ENCODE measurements around the gene SLX9.
"Not testable (repeated sequence)": the region's sequence is repeated elsewhere in the genome, so short reads cannot be mapped to it uniquely, and the experiment has no call there.

SLX9 gene

GRCh38 chr21:44916965-44917364, 22.9 kb upstream of the SLX9 start:
- DNase-seq: no peak

GRCh38 chr21:44917446-44918106, 22.3 kb upstream of the SLX9 start:
- DNase-seq: no peak

- DNase-seq: no peak
Measured at GRCh38 chr21:44918107-44918470, 21.7 kb upstream of the SLX9 start.

- no peak for DNase-seq
Measured at GRCh38 chr21:44918581-44919033, 21.2 kb upstream of the SLX9 start.

GRCh38 chr21:44919111-44919912, 20.5 kb upstream of the SLX9 start:
- no peak for DNase-seq

GRCh38 chr21:44919913-44920693, 19.7 kb upstream of the SLX9 start:
- peak in 1 of 4 experiments; percentile 31 for DNase-seq

- peak in 2 of 4 experiments; percentile 30 to 46 for DNase-seq
Measured at GRCh38 chr21:44920694-44921604, 18.9 kb upstream of the SLX9 start, which contains the start of gene ITGB2. ITGB2 (minus strand) TSS chr21:44920899; CDS start chr21:44910782, 10,117 bp downstream.

- DNase-seq: no peak
Measured at GRCh38 chr21:44921928-44922327, 17.9 kb upstream of the SLX9 start.

GRCh38 chr21:44923480-44924084, 16.2 kb upstream of the SLX9 start:
- DNase-seq: no peak

- DNase-seq: no peak
Measured at GRCh38 chr21:44924606-44925377, 15.0 kb upstream of the SLX9 start.

GRCh38 chr21:44925378-44925755, 14.5 kb upstream of the SLX9 start:
- DNase-seq: no peak

GRCh38 chr21:44926331-44927101, 13.3 kb upstream of the SLX9 start:
- DNase-seq: peak in 2 of 4 experiments; percentile 41 to 48

GRCh38 chr21:44927259-44927586, 12.6 kb upstream of the SLX9 start:
- DNase-seq: no peak

- peak; percentile 51 to 86 (median 70) for DNase-seq
Measured at GRCh38 chr21:44927587-44928461, 12.0 kb upstream of the SLX9 start.

- DNase-seq: not testable (repeated sequence)
Measured at GRCh38 chr21:44928500-44929241, 11.2 kb upstream of the SLX9 start.

GRCh38 chr21:44929242-44929798, 10.5 kb upstream of the SLX9 start:
- DNase-seq: no peak

GRCh38 chr21:44929799-44930542, 9.9 kb upstream of the SLX9 start:
- DNase-seq: no peak

Measured in activated naive CD4-positive, alpha-beta T cell (primary cell).